ENCODE data around the gene KCNQ1.

Gene KCNQ1

GRCh38 chr11:2587976-2588748 is 143.4 kb downstream of the KCNQ1 start:
- no peaks in the 10 kb centered on the region for H3K36me3 ChIP-seq (ENCODE audit: control insufficient read depth in 4 of 4, insufficient read depth in 4 of 4, low read length in 3 of 4)
- H3K27me3 ChIP-seq (replicated peaks in 2 of 5; ENCODE audit: control insufficient read depth in 4 of 5, insufficient read depth in 5 of 5, low read length in 4 of 5), result no peaks in the 10 kb centered on the region
- WGBS (ENCODE audit: insufficient coverage), result over 99% methylated on average over 21 of the region's 25 CpGs
- no peak overlapping the region for H3K4me3 ChIP-seq (ENCODE audit: control insufficient read depth in 1 of 7, extremely low read depth in 1 of 7, insufficient read depth in 4 of 7, low read depth in 2 of 7, low read length in 6 of 7)
- ChIA-PET POLR2A (no interaction called here), CTCF (no interaction called here)
- no peaks in the 10 kb centered on the region for H3K9me3 ChIP-seq (ENCODE audit: control extremely low read depth in 1 of 5, control insufficient read depth in 4 of 5, insufficient read depth in 2 of 5, low read depth in 1 of 5, low read length in 4 of 5)
- no peaks in the 10 kb centered on the region for H3K4me1 ChIP-seq (ENCODE audit: control extremely low read depth in 1 of 4, control insufficient read depth in 4 of 4, insufficient read depth in 4 of 4, low read length in 3 of 4)
- no peak overlapping the region for H3K27ac ChIP-seq (ENCODE audit: insufficient read depth in 1 of 2, low read depth in 1 of 2, low read length in 2 of 2, poor library complexity in 1 of 2, severe bottlenecking in 2 of 2)
- DNase-seq, result no peak

- CTCF ChIA-PET, result no interaction called here
Observed at GRCh38 chr11:2588809-2589537, 144.2 kb downstream of the KCNQ1 start.

GRCh38 chr11:2589538-2589934 is 144.7 kb downstream of the KCNQ1 start:
- ChIA-PET POLR2A (no interaction called here), CTCF (no interaction called here)
- WGBS (ENCODE audit: insufficient coverage), result 93% methylated on average over 12 of the region's 12 CpGs
- DNase-seq, result no peak
- Histone ChIP-seq H3K9me3 (ENCODE audit: control extremely low read depth in 1 of 5, control insufficient read depth in 4 of 5, insufficient read depth in 2 of 5, low read depth in 1 of 5, low read length in 4 of 5) (peaks cover 0 to 10% (median 0%) of the 10 kb centered on the region in 5 experiments), H3K27me3 (replicated peaks in 2 of 5; ENCODE audit: control insufficient read depth in 4 of 5, insufficient read depth in 5 of 5, low read length in 4 of 5) (no peaks in the 10 kb centered on the region), H3K4me1 (ENCODE audit: control extremely low read depth in 1 of 4, control insufficient read depth in 4 of 4, insufficient read depth in 4 of 4, low read length in 3 of 4) (no peaks in the 10 kb centered on the region), H3K36me3 (ENCODE audit: control insufficient read depth in 4 of 4, insufficient read depth in 4 of 4, low read length in 3 of 4) (no peaks in the 10 kb centered on the region), H3K27ac (ENCODE audit: insufficient read depth in 1 of 2, low read depth in 1 of 2, low read length in 2 of 2, poor library complexity in 1 of 2, severe bottlenecking in 2 of 2) (no peak overlapping the region), H3K4me3 (ENCODE audit: control insufficient read depth in 1 of 7, extremely low read depth in 1 of 7, insufficient read depth in 4 of 7, low read depth in 2 of 7, low read length in 6 of 7) (no peak overlapping the region)

More at GRCh38 chr11:2588809-2589537, 144.2 kb downstream of the KCNQ1 start:
- DNase-seq, result no peak
- H3K9me3 ChIP-seq (ENCODE audit: control extremely low read depth in 1 of 5, control insufficient read depth in 4 of 5, insufficient read depth in 2 of 5, low read depth in 1 of 5, low read length in 4 of 5), result peaks cover 0 to 6% (median 0%) of the 10 kb centered on the region in 5 experiments
- H3K4me3 ChIP-seq (ENCODE audit: control insufficient read depth in 1 of 7, extremely low read depth in 1 of 7, insufficient read depth in 4 of 7, low read depth in 2 of 7, low read length in 6 of 7), result no peak overlapping the region
- H3K27me3 ChIP-seq (replicated peaks in 2 of 5; ENCODE audit: control insufficient read depth in 4 of 5, insufficient read depth in 5 of 5, low read length in 4 of 5), result no peaks in the 10 kb centered on the region
- no peaks in the 10 kb centered on the region for H3K36me3 ChIP-seq (ENCODE audit: control insufficient read depth in 4 of 4, insufficient read depth in 4 of 4, low read length in 3 of 4)
- H3K27ac ChIP-seq (ENCODE audit: insufficient read depth in 1 of 2, low read depth in 1 of 2, low read length in 2 of 2, poor library complexity in 1 of 2, severe bottlenecking in 2 of 2), result no peak overlapping the region
- H3K4me1 ChIP-seq (ENCODE audit: control extremely low read depth in 1 of 4, control insufficient read depth in 4 of 4, insufficient read depth in 4 of 4, low read length in 3 of 4), result no peaks in the 10 kb centered on the region
- WGBS (ENCODE audit: insufficient coverage), result 95% methylated on average over 27 of the region's 29 CpGs
- POLR2A ChIA-PET, result no interaction called here

- Histone ChIP-seq H3K9me3 (ENCODE audit: control extremely low read depth in 1 of 5, control insufficient read depth in 4 of 5, insufficient read depth in 2 of 5, low read depth in 1 of 5, low read length in 4 of 5) (peaks cover 0 to 13% (median 0%) of the 10 kb centered on the region in 5 experiments), H3K27me3 (replicated peaks in 2 of 5; ENCODE audit: control insufficient read depth in 4 of 5, insufficient read depth in 5 of 5, low read length in 4 of 5) (no peaks in the 10 kb centered on the region), H3K36me3 (ENCODE audit: control insufficient read depth in 4 of 4, insufficient read depth in 4 of 4, low read length in 3 of 4) (no peaks in the 10 kb centered on the region), H3K4me1 (ENCODE audit: control extremely low read depth in 1 of 4, control insufficient read depth in 4 of 4, insufficient read depth in 4 of 4, low read length in 3 of 4) (no peaks in the 10 kb centered on the region), H3K4me3 (ENCODE audit: control insufficient read depth in 1 of 7, extremely low read depth in 1 of 7, insufficient read depth in 4 of 7, low read depth in 2 of 7, low read length in 6 of 7) (no peak overlapping the region), H3K27ac (ENCODE audit: insufficient read depth in 1 of 2, low read depth in 1 of 2, low read length in 2 of 2, poor library complexity in 1 of 2, severe bottlenecking in 2 of 2) (no peak overlapping the region)
- ChIA-PET POLR2A (interaction anchor here (0.7 kb wide), 1 partner anchor 54 kb away, joined by 3 read pairs; no protein-coding TSS in a partner anchor), CTCF (no interaction called here)
- 99% methylated on average over 11 of the region's 13 CpGs for WGBS (ENCODE audit: insufficient coverage)
- DNase-seq, result no peak
Observed at GRCh38 chr11:2590131-2590964, 145.5 kb downstream of the KCNQ1 start.

GRCh38 chr11:2590965-2591754 is 146.4 kb downstream of the KCNQ1 start:
- no peaks in the 10 kb centered on the region for H3K36me3 ChIP-seq (ENCODE audit: control insufficient read depth in 4 of 4, insufficient read depth in 4 of 4, low read length in 3 of 4)
- WGBS (ENCODE audit: insufficient coverage), result 98% methylated on average over 24 of the region's 28 CpGs

GRCh38 chr11:2591805-2592204 is 147.0 kb downstream of the KCNQ1 start:
- H3K27me3 ChIP-seq (replicated peaks in 2 of 5; ENCODE audit: control insufficient read depth in 4 of 5, insufficient read depth in 5 of 5, low read length in 4 of 5), result no peaks in the 10 kb centered on the region
- no peaks in the 10 kb centered on the region for H3K4me1 ChIP-seq (ENCODE audit: control extremely low read depth in 1 of 4, control insufficient read depth in 4 of 4, insufficient read depth in 4 of 4, low read length in 3 of 4)
- ChIA-PET CTCF (no interaction called here), POLR2A (no interaction called here)
- H3K36me3 ChIP-seq (ENCODE audit: control insufficient read depth in 4 of 4, insufficient read depth in 4 of 4, low read length in 3 of 4), result no peaks in the 10 kb centered on the region
- H3K9me3 ChIP-seq (ENCODE audit: control extremely low read depth in 1 of 5, control insufficient read depth in 4 of 5, insufficient read depth in 2 of 5, low read depth in 1 of 5, low read length in 4 of 5), result peaks cover 0 to 13% (median 0%) of the 10 kb centered on the region in 5 experiments
- no peak overlapping the region for H3K4me3 ChIP-seq (ENCODE audit: control insufficient read depth in 1 of 7, extremely low read depth in 1 of 7, insufficient read depth in 4 of 7, low read depth in 2 of 7, low read length in 6 of 7)
- WGBS (ENCODE audit: insufficient coverage), result 99% methylated on average over 10 of the region's 10 CpGs
- no peak overlapping the region for H3K27ac ChIP-seq (ENCODE audit: insufficient read depth in 1 of 2, low read depth in 1 of 2, low read length in 2 of 2, poor library complexity in 1 of 2, severe bottlenecking in 2 of 2)
- no peak for DNase-seq

More at GRCh38 chr11:2590965-2591754, 146.4 kb downstream of the KCNQ1 start:
- H3K4me3 ChIP-seq (ENCODE audit: control insufficient read depth in 1 of 7, extremely low read depth in 1 of 7, insufficient read depth in 4 of 7, low read depth in 2 of 7, low read length in 6 of 7), result no peak overlapping the region
- ChIA-PET POLR2A (interaction anchor here (0.7 kb wide), 1 partner anchor 53 kb away, joined by 3 read pairs; no protein-coding TSS in a partner anchor), CTCF (no interaction called here)
- no peak for DNase-seq
- no peaks in the 10 kb centered on the region for H3K4me1 ChIP-seq (ENCODE audit: control extremely low read depth in 1 of 4, control insufficient read depth in 4 of 4, insufficient read depth in 4 of 4, low read length in 3 of 4)
- no peaks in the 10 kb centered on the region for H3K27me3 ChIP-seq (replicated peaks in 2 of 5; ENCODE audit: control insufficient read depth in 4 of 5, insufficient read depth in 5 of 5, low read length in 4 of 5)
- no peak overlapping the region for H3K27ac ChIP-seq (ENCODE audit: insufficient read depth in 1 of 2, low read depth in 1 of 2, low read length in 2 of 2, poor library complexity in 1 of 2, severe bottlenecking in 2 of 2)
- H3K9me3 ChIP-seq (ENCODE audit: control extremely low read depth in 1 of 5, control insufficient read depth in 4 of 5, insufficient read depth in 2 of 5, low read depth in 1 of 5, low read length in 4 of 5), result peaks cover 0 to 13% (median 0%) of the 10 kb centered on the region in 5 experiments

Data from common myeloid progenitor, CD34-positive (primary cell).